Stimulated activated CD4-positive, alpha-beta T cell treated with anti-CD3 and anti-CD28 coated beads, TNF-alpha, amount 100 ng/mL, for 48 hours (primary cell): ENCODE measurements around the gene CDKAL1.

ENCODE experiments used
- DNase-seq, 3 donors: peaks; one replicate each; pipeline ENCODE4 v3.0.0-alpha.2; 2020; ENCODE audit warnings: low read depth in 3 of 3

CDKAL1 gene

GRCh38 chr6:21107796-21108195 lies 573.5 kb downstream of the CDKAL1 start:
- no peak for DNase-seq

GRCh38 chr6:21109391-21110178 lies 575.3 kb downstream of the CDKAL1 start:
- DNase-seq = no peak

GRCh38 chr6:21110684-21111083 lies 576.4 kb downstream of the CDKAL1 start:
- no peak for DNase-seq

GRCh38 chr6:21111093-21111725 lies 577.0 kb downstream of the CDKAL1 start:
- DNase-seq = no peak

- DNase-seq = no peak
Measured at GRCh38 chr6:21115111-21115510, 580.9 kb downstream of the CDKAL1 start.

- no peak for DNase-seq
Measured at GRCh38 chr6:21116736-21117135, 582.5 kb downstream of the CDKAL1 start.

- no peak for DNase-seq
Measured at GRCh38 chr6:21118216-21118780, 584.0 kb downstream of the CDKAL1 start.

GRCh38 chr6:21121636-21122136 lies 587.4 kb downstream of the CDKAL1 start:
- no peak for DNase-seq

GRCh38 chr6:21123507-21124436 lies 589.5 kb downstream of the CDKAL1 start:
- no peak for DNase-seq

GRCh38 chr6:21128601-21129000 lies 594.3 kb downstream of the CDKAL1 start:
- DNase-seq = no peak

- DNase-seq = no peak
Measured at GRCh38 chr6:21131406-21131805, 597.1 kb downstream of the CDKAL1 start.

- DNase-seq = no peak
Measured at GRCh38 chr6:21132446-21132845, 598.2 kb downstream of the CDKAL1 start.

- no peak for DNase-seq
Measured at GRCh38 chr6:21132856-21133838, 598.9 kb downstream of the CDKAL1 start.

GRCh38 chr6:21133901-21134300 lies 599.6 kb downstream of the CDKAL1 start:
- no peak for DNase-seq

GRCh38 chr6:21134356-21134755 lies 600.1 kb downstream of the CDKAL1 start:
- DNase-seq = no peak

- DNase-seq = no peak
Measured at GRCh38 chr6:21135484-21136013, 601.3 kb downstream of the CDKAL1 start.

GRCh38 chr6:21137700-21138335 lies 603.6 kb downstream of the CDKAL1 start:
- no peak for DNase-seq

- DNase-seq = no peak
Measured at GRCh38 chr6:21138336-21139069, 604.2 kb downstream of the CDKAL1 start.

GRCh38 chr6:21140966-21141365 lies 606.7 kb downstream of the CDKAL1 start:
- no peak for DNase-seq
